ENCODE measurements around the gene MGAT4C.

Gene MGAT4C

GRCh38 chr12:86254399-86255107 is 1.6 kb downstream of the MGAT4C start:
- H3K27me3 ChIP-seq (ENCODE audit: insufficient read depth, low read length) = no peaks in the 10 kb centered on the region
- H3K4me3 ChIP-seq (ENCODE audit: low read length) = no peak overlapping the region
- H2AFZ ChIP-seq (ENCODE audit: low read depth, low read length) = no peak overlapping the region
- H3K9me3 ChIP-seq (ENCODE audit: low read length) = no peaks in the 10 kb centered on the region
- no peaks in the 10 kb centered on the region for H3K4me1 ChIP-seq (ENCODE audit: insufficient read depth, low read length)
- H3K36me3 ChIP-seq (ENCODE audit: insufficient read depth, low read length) = no peaks in the 10 kb centered on the region

DNA sequence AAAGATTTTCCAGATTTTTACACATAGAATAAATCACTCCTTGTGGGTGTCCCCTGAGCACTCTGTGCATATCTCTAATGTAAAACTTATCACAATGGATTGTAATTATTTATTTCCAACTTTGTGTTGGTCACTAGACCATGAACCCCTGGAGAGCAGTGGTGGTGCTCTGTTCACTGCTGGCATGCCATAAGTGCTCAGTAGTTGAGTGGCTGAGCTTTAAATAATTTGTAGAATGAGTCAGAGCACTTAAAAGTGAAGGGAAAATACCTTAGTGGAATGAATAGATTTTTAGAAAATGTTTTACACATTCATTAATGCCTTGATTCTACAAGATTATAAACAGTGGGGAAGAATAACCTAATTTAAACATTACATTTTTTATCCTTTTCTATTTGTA is 6.3 kb downstream of the MGAT4C start:
- no peaks in the 10 kb centered on the region for H3K36me3 ChIP-seq (ENCODE audit: insufficient read depth, low read length)
- no peak overlapping the region for H2AFZ ChIP-seq (ENCODE audit: low read depth, low read length)
- no peaks in the 10 kb centered on the region for H3K27me3 ChIP-seq (ENCODE audit: insufficient read depth, low read length)
- H3K9me3 ChIP-seq (ENCODE audit: low read length) = no peaks in the 10 kb centered on the region
- no peak overlapping the region for H3K4me3 ChIP-seq (ENCODE audit: low read length)
- no peaks in the 10 kb centered on the region for H3K4me1 ChIP-seq (ENCODE audit: insufficient read depth, low read length)

- Histone ChIP-seq H3K36me3 (ENCODE audit: insufficient read depth, low read length) (no peaks in the 10 kb centered on the region), H3K9me3 (ENCODE audit: low read length) (no peaks in the 10 kb centered on the region), H3K4me1 (ENCODE audit: insufficient read depth, low read length) (no peaks in the 10 kb centered on the region), H3K27me3 (ENCODE audit: insufficient read depth, low read length) (no peaks in the 10 kb centered on the region), H3K4me3 (ENCODE audit: low read length) (no peak overlapping the region), H2AFZ (ENCODE audit: low read depth, low read length) (no peak overlapping the region)
Measured at GRCh38 chr12:86249276-86249675, 6.9 kb downstream of the MGAT4C start.

GRCh38 chr12:86247871-86248270 is 8.3 kb downstream of the MGAT4C start:
- no peaks in the 10 kb centered on the region for H3K27me3 ChIP-seq (ENCODE audit: insufficient read depth, low read length)
- no peaks in the 10 kb centered on the region for H3K36me3 ChIP-seq (ENCODE audit: insufficient read depth, low read length)
- H2AFZ ChIP-seq (ENCODE audit: low read depth, low read length) = no peak overlapping the region
- H3K9me3 ChIP-seq (ENCODE audit: low read length) = no peaks in the 10 kb centered on the region
- no peaks in the 10 kb centered on the region for H3K4me1 ChIP-seq (ENCODE audit: insufficient read depth, low read length)
- H3K4me3 ChIP-seq (ENCODE audit: low read length) = no peak overlapping the region

DNA sequence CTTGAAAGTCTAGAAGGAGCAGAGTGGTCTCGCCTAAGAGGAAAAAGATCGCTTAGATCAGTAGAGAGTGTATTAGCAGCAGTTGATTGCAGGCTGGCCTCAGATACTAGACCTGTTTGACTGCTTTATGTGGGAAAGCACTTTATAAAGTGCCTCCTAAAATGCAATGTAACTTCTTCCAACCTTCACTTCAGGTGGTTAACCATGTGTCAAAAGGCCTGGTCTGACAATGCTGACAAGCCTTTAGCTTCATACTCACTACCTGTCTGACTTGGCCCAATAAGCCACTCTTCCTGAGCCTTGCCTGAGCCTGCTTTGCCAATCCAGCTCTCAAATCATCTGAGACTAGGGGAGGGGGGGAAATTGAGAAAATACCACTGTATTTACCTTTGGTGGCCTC is 14.6 kb downstream of the MGAT4C start:
- no peaks in the 10 kb centered on the region for H3K36me3 ChIP-seq (ENCODE audit: insufficient read depth, low read length)
- H3K27me3 ChIP-seq (ENCODE audit: insufficient read depth, low read length) = no peaks in the 10 kb centered on the region
- H2AFZ ChIP-seq (ENCODE audit: low read depth, low read length) = no peak overlapping the region
- H3K4me1 ChIP-seq (ENCODE audit: insufficient read depth, low read length) = no peaks in the 10 kb centered on the region
- no peak overlapping the region for H3K4me3 ChIP-seq (ENCODE audit: low read length)
- H3K9me3 ChIP-seq (ENCODE audit: low read length) = no peaks in the 10 kb centered on the region

DNA sequence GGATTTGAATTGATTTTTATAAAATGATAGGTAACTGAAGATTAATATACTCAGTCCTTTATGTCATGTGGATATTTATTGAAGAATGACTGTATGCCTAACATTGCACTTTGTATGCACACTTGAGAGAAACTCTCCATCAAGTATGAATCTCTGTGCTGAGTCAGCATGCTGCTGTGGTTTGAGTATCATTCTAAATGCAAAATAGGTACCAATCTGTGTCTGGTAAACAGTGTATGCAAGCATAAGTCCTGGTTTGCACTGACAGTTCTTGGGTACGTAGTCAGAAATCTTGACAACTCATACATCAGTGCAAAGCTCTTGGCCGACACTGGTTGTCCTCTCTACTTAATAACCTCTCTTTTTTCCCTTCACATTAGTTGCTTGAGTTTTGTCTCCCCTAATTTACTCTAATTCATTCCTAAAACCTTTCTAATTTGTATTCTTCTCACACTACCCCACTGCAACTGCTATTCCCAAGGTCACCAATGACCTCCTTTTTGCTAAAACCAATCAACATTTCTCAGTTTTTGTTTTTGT is 21.8 kb downstream of the MGAT4C start:
- Histone ChIP-seq H2AFZ (ENCODE audit: low read depth, low read length) (no peak overlapping the region), H3K4me1 (ENCODE audit: insufficient read depth, low read length) (peaks cover 35% of the 10 kb centered on the region), H3K36me3 (ENCODE audit: insufficient read depth, low read length) (no peaks in the 10 kb centered on the region), H3K9me3 (ENCODE audit: low read length) (no peaks in the 10 kb centered on the region), H3K27me3 (ENCODE audit: insufficient read depth, low read length) (no peaks in the 10 kb centered on the region), H3K4me3 (ENCODE audit: low read length) (no peak overlapping the region)

GRCh38 chr12:86233126-86233525 is 23.1 kb downstream of the MGAT4C start:
- Histone ChIP-seq H3K4me1 (ENCODE audit: insufficient read depth, low read length) (peaks cover 37% of the 10 kb centered on the region), H3K9me3 (ENCODE audit: low read length) (no peaks in the 10 kb centered on the region), H3K36me3 (ENCODE audit: insufficient read depth, low read length) (no peaks in the 10 kb centered on the region), H2AFZ (ENCODE audit: low read depth, low read length) (no peak overlapping the region), H3K4me3 (ENCODE audit: low read length) (no peak overlapping the region), H3K27me3 (ENCODE audit: insufficient read depth, low read length) (no peaks in the 10 kb centered on the region)

- H3K27me3 ChIP-seq (ENCODE audit: insufficient read depth, low read length) = no peaks in the 10 kb centered on the region
- H3K36me3 ChIP-seq (ENCODE audit: insufficient read depth, low read length) = no peaks in the 10 kb centered on the region
- no peaks in the 10 kb centered on the region for H3K9me3 ChIP-seq (ENCODE audit: low read length)
- peaks cover 37% of the 10 kb centered on the region for H3K4me1 ChIP-seq (ENCODE audit: insufficient read depth, low read length)
- no peak overlapping the region for H3K4me3 ChIP-seq (ENCODE audit: low read length)
- H2AFZ ChIP-seq (ENCODE audit: low read depth, low read length) = no peak overlapping the region
Measured at GRCh38 chr12:86230516-86231146, 25.6 kb downstream of the MGAT4C start.

- H2AFZ ChIP-seq (ENCODE audit: low read depth, low read length) = peak overlapping the region; percentile 43
- no peaks in the 10 kb centered on the region for H3K27me3 ChIP-seq (ENCODE audit: insufficient read depth, low read length)
- H3K4me1 ChIP-seq (ENCODE audit: insufficient read depth, low read length) = peaks cover 29% of the 10 kb centered on the region
- H3K9me3 ChIP-seq (ENCODE audit: low read length) = no peaks in the 10 kb centered on the region
- H3K4me3 ChIP-seq (ENCODE audit: low read length) = no peak overlapping the region
- H3K36me3 ChIP-seq (ENCODE audit: insufficient read depth, low read length) = no peaks in the 10 kb centered on the region
Measured at GRCh38 chr12:86229772-86230171, 26.4 kb downstream of the MGAT4C start.

DNA sequence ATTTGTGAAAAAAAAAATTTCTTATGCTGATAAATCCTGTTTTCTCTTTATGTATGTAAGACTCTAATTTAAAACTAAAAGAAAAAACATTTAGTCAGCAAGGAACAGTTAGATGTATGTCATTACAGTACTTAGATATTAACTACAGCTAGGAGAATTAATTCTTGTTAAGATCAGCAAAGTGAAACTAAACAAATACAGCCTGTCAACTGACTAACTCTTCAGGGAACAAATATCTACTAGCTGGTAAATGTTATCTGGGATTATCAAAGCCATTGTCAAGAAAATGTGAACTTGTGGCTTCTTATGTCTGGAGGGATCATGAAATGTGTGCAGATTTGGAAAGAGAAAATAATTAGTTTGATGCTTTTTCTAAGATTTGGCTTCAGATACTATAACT is 27.5 kb downstream of the MGAT4C start:
- Histone ChIP-seq H3K4me1 (ENCODE audit: insufficient read depth, low read length) (peaks cover 22% of the 10 kb centered on the region), H3K27me3 (ENCODE audit: insufficient read depth, low read length) (no peaks in the 10 kb centered on the region), H3K4me3 (ENCODE audit: low read length) (no peak overlapping the region), H3K9me3 (ENCODE audit: low read length) (no peaks in the 10 kb centered on the region), H2AFZ (ENCODE audit: low read depth, low read length) (no peak overlapping the region), H3K36me3 (ENCODE audit: insufficient read depth, low read length) (no peaks in the 10 kb centered on the region)

DNA sequence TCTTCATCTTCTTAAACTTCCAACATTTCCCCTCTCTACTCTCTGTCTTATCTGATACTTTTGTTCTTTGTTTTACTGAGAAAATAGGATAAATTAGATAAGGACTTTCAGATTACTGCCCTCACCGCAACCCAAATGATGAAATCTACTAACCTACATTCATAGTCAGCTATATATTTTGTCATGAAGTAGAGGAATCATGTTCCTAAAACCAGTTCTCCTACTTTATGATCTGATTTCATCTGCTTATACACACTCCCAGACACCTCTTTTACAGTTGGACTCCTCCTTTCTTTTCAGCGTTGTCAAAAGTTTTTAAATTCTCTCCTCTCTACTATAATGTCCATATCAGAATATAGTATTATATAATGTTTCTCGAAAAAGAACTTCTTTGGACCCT is 29.7 kb downstream of the MGAT4C start:
- Histone ChIP-seq H3K4me1 (ENCODE audit: insufficient read depth, low read length) (peaks cover 18% of the 10 kb centered on the region), H3K4me3 (ENCODE audit: low read length) (no peak overlapping the region), H3K9me3 (ENCODE audit: low read length) (no peaks in the 10 kb centered on the region), H3K27me3 (ENCODE audit: insufficient read depth, low read length) (no peaks in the 10 kb centered on the region), H3K36me3 (ENCODE audit: insufficient read depth, low read length) (no peaks in the 10 kb centered on the region), H2AFZ (ENCODE audit: low read depth, low read length) (no peak overlapping the region)

GRCh38 chr12:86216591-86216990 is 39.6 kb downstream of the MGAT4C start:
- no peaks in the 10 kb centered on the region for H3K27me3 ChIP-seq (ENCODE audit: insufficient read depth, low read length)
- H3K4me1 ChIP-seq (ENCODE audit: insufficient read depth, low read length) = no peaks in the 10 kb centered on the region
- no peaks in the 10 kb centered on the region for H3K9me3 ChIP-seq (ENCODE audit: low read length)
- H2AFZ ChIP-seq (ENCODE audit: low read depth, low read length) = no peak overlapping the region
- H3K36me3 ChIP-seq (ENCODE audit: insufficient read depth, low read length) = no peaks in the 10 kb centered on the region
- no peak overlapping the region for H3K4me3 ChIP-seq (ENCODE audit: low read length)

DNA sequence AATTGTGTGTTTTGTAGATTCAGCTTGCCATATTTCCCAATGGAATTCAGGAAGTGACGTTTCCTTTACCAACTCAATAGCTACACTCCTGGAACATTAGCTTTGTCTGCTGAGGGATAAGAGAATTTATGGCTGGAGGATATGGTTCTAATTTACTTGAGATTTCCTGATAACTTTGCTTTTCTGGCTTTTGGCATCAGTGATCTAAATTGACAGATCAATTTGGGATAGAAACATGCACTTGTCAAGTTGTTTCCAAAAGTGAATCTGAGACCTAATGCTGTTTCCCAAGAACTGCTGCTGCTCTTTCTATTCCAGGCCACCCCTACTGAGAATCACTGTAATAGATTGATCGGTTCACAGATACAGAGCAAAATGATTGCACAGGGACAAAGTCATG is 43.2 kb downstream of the MGAT4C start:
- Histone ChIP-seq H3K4me3 (ENCODE audit: low read length) (no peak overlapping the region), H3K36me3 (ENCODE audit: insufficient read depth, low read length) (no peaks in the 10 kb centered on the region), H3K9me3 (ENCODE audit: low read length) (no peaks in the 10 kb centered on the region), H2AFZ (ENCODE audit: low read depth, low read length) (no peak overlapping the region), H3K27me3 (ENCODE audit: insufficient read depth, low read length) (no peaks in the 10 kb centered on the region), H3K4me1 (ENCODE audit: insufficient read depth, low read length) (no peaks in the 10 kb centered on the region)
